GM23338 (cell line): ENCODE data around the gene MRO. TPM values are rescaled to one million over a fixed set of nuclear protein-coding genes. Genes with fewer than 3 reads are reported as not detected.

Experiments used
- ATAC-seq: fragments of 200-7000 bp; cut with Tn5 transposase; 3 replicates; pipeline ENCODE4 v1.9.1; 2020
- DNase-seq: peaks from one replicate; pipeline ENCODE4 v3.0.0-alpha.2; 2015; ENCODE audit warnings: low spot score
- H2AFZ ChIP-seq: fragments of 200-600 bp; sonication (generic); 2 replicates; pipeline ENCODE4 v1.8.0; 2016; ENCODE audit warnings: antibody characterized with exemption, mild to moderate bottlenecking, moderate library complexity
- H3F3A ChIP-seq: fragments of 200-600 bp; sonication (generic); replicated peaks from 2 replicates; pipeline ENCODE4 v1.8.0; 2017; ENCODE audit warnings: antibody characterized with exemption, mixed run types, low read depth
- H3K27ac ChIP-seq: fragments of 200-600 bp; sonication (generic); 2 replicates; pipeline ENCODE4 v1.6.1; 2016; ENCODE audit warnings: low read depth
- H3K27me3 ChIP-seq: fragments of 200-600 bp; sonication (generic); 2 replicates; pipeline ENCODE4 v1.8.0; 2016; ENCODE audit warnings: mild to moderate bottlenecking, mixed run types, moderate library complexity; ENCODE audit not compliant: insufficient read depth
- H3K36me3 ChIP-seq: fragments of 200-600 bp; sonication (generic); 2 replicates; pipeline ENCODE4 v1.8.0; 2016; ENCODE audit warnings: mild to moderate bottlenecking; ENCODE audit not compliant: insufficient read depth
- H3K4me1 ChIP-seq: fragments of 200-600 bp; sonication (generic); 2 replicates; pipeline ENCODE4 v1.8.0; 2016; ENCODE audit warnings: mild to moderate bottlenecking, moderate library complexity; ENCODE audit not compliant: insufficient read depth
- H3K4me2 ChIP-seq: fragments of 200-600 bp; sonication (generic); 2 replicates; pipeline ENCODE4 v1.7.1; 2017; ENCODE audit warnings: mixed run types
- H3K4me3 ChIP-seq: fragments of 200-600 bp; sonication (generic); 2 replicates; pipeline ENCODE4 v1.6.1; 2016; ENCODE audit warnings: mixed run types
- H3K79me2 ChIP-seq: fragments of 200-600 bp; sonication (generic); replicated peaks from 2 replicates; pipeline ENCODE4 v1.8.0; 2017; ENCODE audit warnings: mild to moderate bottlenecking; ENCODE audit not compliant: insufficient read depth
- H3K9me2 ChIP-seq: fragments of 200-600 bp; sonication (generic); 2 replicates; pipeline ENCODE4 v1.8.0; 2017; ENCODE audit not compliant: insufficient read depth
- H4K20me1 ChIP-seq: fragments of 200-600 bp; sonication (generic); replicated peaks from 2 replicates; pipeline ENCODE4 v1.8.0; 2017; ENCODE audit warnings: mild to moderate bottlenecking; ENCODE audit not compliant: insufficient read depth
- H3K27ac Mint-ChIP-seq: 2 replicates; pipeline ENCODE4 v1.8.0; 2020; ENCODE audit warnings: inconsistent platforms, mild to moderate bottlenecking, moderate library complexity, mixed read lengths
- H3K27me3 Mint-ChIP-seq: 3 replicates; pipeline ENCODE4 v1.8.0; 2022; ENCODE audit warnings: low read depth, mild to moderate bottlenecking, moderate library complexity, mixed read lengths, inconsistent platforms; ENCODE audit not compliant: insufficient read depth, poor library complexity
- H3K36me3 Mint-ChIP-seq: 3 replicates; pipeline ENCODE4 v1.8.0; 2021; ENCODE audit warnings: low read depth, mild to moderate bottlenecking, inconsistent platforms, moderate library complexity, mixed read lengths
- H3K4me1 Mint-ChIP-seq: 3 replicates; pipeline ENCODE4 v1.8.0; 2020; ENCODE audit warnings: mild to moderate bottlenecking, inconsistent platforms, mixed read lengths
- H3K4me3 Mint-ChIP-seq: 3 replicates; pipeline ENCODE4 v1.8.0; 2021; ENCODE audit warnings: moderate library complexity, mild to moderate bottlenecking, inconsistent platforms, mixed read lengths
- H3K9me3 Mint-ChIP-seq: 3 replicates; pipeline ENCODE4 v1.8.0; 2020; ENCODE audit warnings: moderate library complexity, mild to moderate bottlenecking, inconsistent platforms, mixed read lengths
- CREB1 ChIP-seq: fragments of 250-450 bp; sonication (Bioruptor Pico); IDR thresholded peaks from 2 replicates; pipeline ENCODE4 v1.5.0; 2020; ENCODE audit warnings: low read depth, mild to moderate bottlenecking, moderate library complexity
- EZH2 ChIP-seq: fragments of 200-600 bp; sonication (generic); IDR thresholded peaks from one replicate; pipeline ENCODE4 v1.8.0; 2017; ENCODE audit warnings: antibody characterized with exemption, mild to moderate bottlenecking, low read depth; ENCODE audit not compliant: unreplicated experiment
- EZH2phosphoT487 ChIP-seq: fragments of 200-600 bp; sonication (generic); IDR thresholded peaks from one replicate; pipeline ENCODE4 v1.8.1; 2018; ENCODE audit warnings: antibody characterized with exemption; ENCODE audit not compliant: unreplicated experiment
- JUNB ChIP-seq: IDR thresholded peaks from one replicate; pipeline ENCODE4 v1.6.1; 2016; ENCODE audit warnings: antibody characterized with exemption; ENCODE audit not compliant: unreplicated experiment
- POLR2AphosphoS5 ChIP-seq: IDR thresholded peaks from 2 replicates; pipeline ENCODE4 v1.6.1; 2016; ENCODE audit warnings: antibody characterized with exemption, low read depth
- STAT1 ChIP-seq: IDR thresholded peaks from one replicate; pipeline ENCODE4 v1.6.1; 2016; ENCODE audit warnings: antibody characterized with exemption; ENCODE audit not compliant: unreplicated experiment
- ZNF114 ChIP-seq: fragments of 250-450 bp; sonication (Bioruptor Pico); IDR thresholded peaks from 2 replicates; pipeline ENCODE4 v1.5.0; 2020; ENCODE audit warnings: mild to moderate bottlenecking, moderate library complexity
- ZNF331 ChIP-seq: fragments of 250-450 bp; sonication (Bioruptor Pico); IDR thresholded peaks from 2 replicates; pipeline ENCODE4 v1.5.0; 2020; ENCODE audit warnings: low read depth, mild to moderate bottlenecking, moderate library complexity
- polyA plus RNA-seq: library from polyadenylated mRNA; unstranded; fragments of >200 nt; fragmentation: Nextera tagmentation; extraction: Ambion mirVana; gene quantifications from 2 replicates; pipeline ENCODE4 v1.2.1, GENCODE V29; 2016
- total RNA-seq: library from RNA; depleted of rRNA; stranded (reverse); fragments of >200 nt; shearing (Covaris generic); gene quantifications from 2 replicates; pipeline ENCODE4 v1.2.3, GENCODE V29; 2014
- TF ChIP-seq, protein P1 (sequence below), 2 experiments: fragments of 200-600 bp in 1 of 2; sonication (generic) in 1 of 2; conservative IDR thresholded peaks; 2 replicates each; pipeline versions ENCODE4 v1.5.1 to v1.6.1; 2016 to 2017; ENCODE audit warnings: antibody characterized with exemption in 2 of 2, low read depth in 2 of 2, mild to moderate bottlenecking in 2 of 2, moderate library complexity in 1 of 2
- TF ChIP-seq, protein P2 (sequence below): IDR thresholded peaks from 2 replicates; pipeline ENCODE4 v1.6.1; 2016; ENCODE audit warnings: antibody characterized with exemption
- TF ChIP-seq, protein P3 (sequence below): fragments of 250-450 bp; sonication (Bioruptor Pico); IDR thresholded peaks from 2 replicates; pipeline ENCODE4 v1.5.0; 2020; ENCODE audit warnings: mild to moderate bottlenecking, moderate library complexity

MRO gene
- total and polyA plus RNA-seq, 2 experiments from 2014 or later: 0.78 to 0.80 TPM

DNA sequence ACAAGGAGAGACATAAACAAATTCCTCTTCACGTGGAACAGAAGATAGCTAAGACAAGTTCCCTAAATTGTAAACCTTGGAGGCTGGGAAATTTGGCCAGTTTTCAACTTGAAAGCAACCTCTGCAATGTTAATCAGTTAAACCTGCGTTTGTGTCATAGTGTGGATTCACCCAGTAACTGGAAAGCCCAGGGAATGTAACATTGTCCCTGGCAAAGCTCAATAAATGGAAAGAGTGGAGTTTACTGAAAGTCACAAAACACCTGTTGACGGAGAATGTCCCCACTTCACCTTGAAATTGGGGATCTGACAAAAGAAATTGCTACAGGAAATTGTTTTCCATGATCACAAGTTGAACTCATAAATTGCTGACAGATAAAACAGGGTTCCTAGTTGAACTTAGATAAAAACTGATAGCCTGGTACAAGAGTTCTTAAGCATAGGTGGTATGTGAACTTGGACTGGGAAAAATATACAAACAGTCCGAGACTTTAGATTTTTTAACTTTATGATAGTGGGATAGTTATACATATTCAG, 44.1 kb upstream of the MRO start (continued):
- TF ChIP-seq, protein P1, sequence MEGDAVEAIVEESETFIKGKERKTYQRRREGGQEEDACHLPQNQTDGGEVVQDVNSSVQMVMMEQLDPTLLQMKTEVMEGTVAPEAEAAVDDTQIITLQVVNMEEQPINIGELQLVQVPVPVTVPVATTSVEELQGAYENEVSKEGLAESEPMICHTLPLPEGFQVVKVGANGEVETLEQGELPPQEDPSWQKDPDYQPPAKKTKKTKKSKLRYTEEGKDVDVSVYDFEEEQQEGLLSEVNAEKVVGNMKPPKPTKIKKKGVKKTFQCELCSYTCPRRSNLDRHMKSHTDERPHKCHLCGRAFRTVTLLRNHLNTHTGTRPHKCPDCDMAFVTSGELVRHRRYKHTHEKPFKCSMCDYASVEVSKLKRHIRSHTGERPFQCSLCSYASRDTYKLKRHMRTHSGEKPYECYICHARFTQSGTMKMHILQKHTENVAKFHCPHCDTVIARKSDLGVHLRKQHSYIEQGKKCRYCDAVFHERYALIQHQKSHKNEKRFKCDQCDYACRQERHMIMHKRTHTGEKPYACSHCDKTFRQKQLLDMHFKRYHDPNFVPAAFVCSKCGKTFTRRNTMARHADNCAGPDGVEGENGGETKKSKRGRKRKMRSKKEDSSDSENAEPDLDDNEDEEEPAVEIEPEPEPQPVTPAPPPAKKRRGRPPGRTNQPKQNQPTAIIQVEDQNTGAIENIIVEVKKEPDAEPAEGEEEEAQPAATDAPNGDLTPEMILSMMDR (conservative IDR thresholded peaks at IDR 0.05; ENCODE audit: low read depth in 2 of 2): no peak
- TF ChIP-seq POLR2AphosphoS5 (no peak), EZH2phosphoT487 (no peak), JUNB (no peak)
- TF ChIP-seq, protein P2, sequence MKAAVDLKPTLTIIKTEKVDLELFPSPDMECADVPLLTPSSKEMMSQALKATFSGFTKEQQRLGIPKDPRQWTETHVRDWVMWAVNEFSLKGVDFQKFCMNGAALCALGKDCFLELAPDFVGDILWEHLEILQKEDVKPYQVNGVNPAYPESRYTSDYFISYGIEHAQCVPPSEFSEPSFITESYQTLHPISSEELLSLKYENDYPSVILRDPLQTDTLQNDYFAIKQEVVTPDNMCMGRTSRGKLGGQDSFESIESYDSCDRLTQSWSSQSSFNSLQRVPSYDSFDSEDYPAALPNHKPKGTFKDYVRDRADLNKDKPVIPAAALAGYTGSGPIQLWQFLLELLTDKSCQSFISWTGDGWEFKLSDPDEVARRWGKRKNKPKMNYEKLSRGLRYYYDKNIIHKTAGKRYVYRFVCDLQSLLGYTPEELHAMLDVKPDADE: no peak

DNA sequence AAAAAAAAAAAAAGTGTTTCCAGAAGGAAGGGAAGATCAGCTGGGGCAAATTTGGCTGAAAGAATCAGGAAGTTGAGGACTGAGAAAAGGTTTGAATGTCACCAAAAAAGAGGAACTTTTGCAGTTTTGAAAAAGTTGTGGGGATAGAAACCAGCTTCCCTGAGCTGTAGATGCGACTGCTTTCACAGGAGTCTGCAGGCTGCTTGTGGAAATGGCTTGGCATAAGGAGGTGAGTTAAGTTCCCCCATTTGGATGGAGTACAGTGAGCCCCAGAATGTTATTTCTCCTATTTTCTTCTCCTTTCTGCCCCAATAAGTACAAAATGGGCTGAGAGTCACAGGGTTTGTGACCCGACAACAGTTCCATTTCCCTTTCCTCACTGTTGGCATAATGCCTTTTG, 42.6 kb upstream of the MRO start:
- Histone ChIP-seq H3K9me2 (no peaks in the 10 kb centered on the region; the same call in 1 of the 2 replicates), H3K4me3 (no peak overlapping the region), H3K36me3 (no peaks in the 10 kb centered on the region), H3K4me1 (no peaks in the 10 kb centered on the region), H3K79me2 (no peaks in the 10 kb centered on the region), H3K4me2 (no peak overlapping the region), H4K20me1 (no peaks in the 10 kb centered on the region), H2AFZ (no peak overlapping the region), H3K27me3 (no peaks in the 10 kb centered on the region), H3K27ac (no peak overlapping the region), H3F3A (no peaks in the 10 kb centered on the region)
- peaks cover 4% of the 10 kb centered on the region for H3K27me3 Mint-ChIP-seq
- no peak for DNase-seq
- H3K9me3 Mint-ChIP-seq: no peaks in the 10 kb centered on the region
- no peaks in the 10 kb centered on the region for H3K4me1 Mint-ChIP-seq
- no peak for ATAC-seq
- H3K27ac Mint-ChIP-seq: no peak overlapping the region
- no peaks in the 10 kb centered on the region for H3K36me3 Mint-ChIP-seq
- H3K4me3 Mint-ChIP-seq: no peak overlapping the region
- TF ChIP-seq, protein P3, sequence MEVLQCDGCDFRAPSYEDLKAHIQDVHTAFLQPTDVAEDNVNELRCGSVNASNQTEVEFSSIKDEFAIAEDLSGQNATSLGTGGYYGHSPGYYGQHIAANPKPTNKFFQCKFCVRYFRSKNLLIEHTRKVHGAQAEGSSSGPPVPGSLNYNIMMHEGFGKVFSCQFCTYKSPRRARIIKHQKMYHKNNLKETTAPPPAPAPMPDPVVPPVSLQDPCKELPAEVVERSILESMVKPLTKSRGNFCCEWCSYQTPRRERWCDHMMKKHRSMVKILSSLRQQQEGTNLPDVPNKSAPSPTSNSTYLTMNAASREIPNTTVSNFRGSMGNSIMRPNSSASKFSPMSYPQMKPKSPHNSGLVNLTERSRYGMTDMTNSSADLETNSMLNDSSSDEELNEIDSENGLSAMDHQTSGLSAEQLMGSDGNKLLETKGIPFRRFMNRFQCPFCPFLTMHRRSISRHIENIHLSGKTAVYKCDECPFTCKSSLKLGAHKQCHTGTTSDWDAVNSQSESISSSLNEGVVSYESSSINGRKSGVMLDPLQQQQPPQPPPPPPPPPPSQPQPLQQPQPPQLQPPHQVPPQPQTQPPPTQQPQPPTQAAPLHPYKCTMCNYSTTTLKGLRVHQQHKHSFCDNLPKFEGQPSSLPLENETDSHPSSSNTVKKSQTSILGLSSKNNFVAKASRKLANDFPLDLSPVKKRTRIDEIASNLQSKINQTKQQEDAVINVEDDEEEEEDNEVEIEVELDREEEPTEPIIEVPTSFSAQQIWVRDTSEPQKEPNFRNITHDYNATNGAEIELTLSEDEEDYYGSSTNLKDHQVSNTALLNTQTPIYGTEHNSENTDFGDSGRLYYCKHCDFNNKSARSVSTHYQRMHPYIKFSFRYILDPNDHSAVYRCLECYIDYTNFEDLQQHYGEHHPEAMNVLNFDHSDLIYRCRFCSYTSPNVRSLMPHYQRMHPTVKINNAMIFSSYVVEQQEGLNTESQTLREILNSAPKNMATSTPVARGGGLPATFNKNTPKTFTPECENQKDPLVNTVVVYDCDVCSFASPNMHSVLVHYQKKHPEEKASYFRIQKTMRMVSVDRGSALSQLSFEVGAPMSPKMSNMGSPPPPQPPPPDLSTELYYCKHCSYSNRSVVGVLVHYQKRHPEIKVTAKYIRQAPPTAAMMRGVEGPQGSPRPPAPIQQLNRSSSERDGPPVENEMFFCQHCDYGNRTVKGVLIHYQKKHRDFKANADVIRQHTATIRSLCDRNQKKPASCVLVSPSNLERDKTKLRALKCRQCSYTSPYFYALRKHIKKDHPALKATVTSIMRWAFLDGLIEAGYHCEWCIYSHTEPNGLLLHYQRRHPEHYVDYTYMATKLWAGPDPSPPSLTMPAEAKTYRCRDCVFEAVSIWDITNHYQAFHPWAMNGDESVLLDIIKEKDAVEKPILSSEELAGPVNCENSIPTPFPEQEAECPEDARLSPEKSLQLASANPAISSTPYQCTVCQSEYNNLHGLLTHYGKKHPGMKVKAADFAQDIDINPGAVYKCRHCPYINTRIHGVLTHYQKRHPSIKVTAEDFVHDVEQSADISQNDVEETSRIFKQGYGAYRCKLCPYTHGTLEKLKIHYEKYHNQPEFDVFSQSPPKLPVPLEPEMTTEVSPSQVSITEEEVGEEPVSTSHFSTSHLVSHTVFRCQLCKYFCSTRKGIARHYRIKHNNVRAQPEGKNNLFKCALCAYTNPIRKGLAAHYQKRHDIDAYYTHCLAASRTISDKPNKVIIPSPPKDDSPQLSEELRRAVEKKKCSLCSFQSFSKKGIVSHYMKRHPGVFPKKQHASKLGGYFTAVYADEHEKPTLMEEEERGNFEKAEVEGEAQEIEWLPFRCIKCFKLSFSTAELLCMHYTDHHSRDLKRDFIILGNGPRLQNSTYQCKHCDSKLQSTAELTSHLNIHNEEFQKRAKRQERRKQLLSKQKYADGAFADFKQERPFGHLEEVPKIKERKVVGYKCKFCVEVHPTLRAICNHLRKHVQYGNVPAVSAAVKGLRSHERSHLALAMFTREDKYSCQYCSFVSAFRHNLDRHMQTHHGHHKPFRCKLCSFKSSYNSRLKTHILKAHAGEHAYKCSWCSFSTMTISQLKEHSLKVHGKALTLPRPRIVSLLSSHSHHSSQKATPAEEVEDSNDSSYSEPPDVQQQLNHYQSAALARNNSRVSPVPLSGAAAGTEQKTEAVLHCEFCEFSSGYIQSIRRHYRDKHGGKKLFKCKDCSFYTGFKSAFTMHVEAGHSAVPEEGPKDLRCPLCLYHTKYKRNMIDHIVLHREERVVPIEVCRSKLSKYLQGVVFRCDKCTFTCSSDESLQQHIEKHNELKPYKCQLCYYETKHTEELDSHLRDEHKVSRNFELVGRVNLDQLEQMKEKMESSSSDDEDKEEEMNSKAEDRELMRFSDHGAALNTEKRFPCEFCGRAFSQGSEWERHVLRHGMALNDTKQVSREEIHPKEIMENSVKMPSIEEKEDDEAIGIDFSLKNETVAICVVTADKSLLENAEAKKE (CRISPR knock-in tag): no peak
- TF ChIP-seq EZH2: no peak
- TF ChIP-seq ZNF114: no peak
- TF ChIP-seq STAT1: no peak
- TF ChIP-seq, protein P1 (conservative IDR thresholded peaks at IDR 0.05; ENCODE audit: low read depth in 2 of 2): no peak
- TF ChIP-seq JUNB: no peak
- TF ChIP-seq CREB1: no peak
- no peak for TF ChIP-seq POLR2AphosphoS5
- TF ChIP-seq ZNF331 (CRISPR knock-in tag): no peak
